Activated CD8-positive, alpha-beta memory T cell treated with anti-CD3 and anti-CD28 coated beads, Interleukin-2, amount 50 U/mL, for 4 hours (primary cell): ENCODE data around the gene PRM2.
"Not testable (repeated sequence)": the region's sequence is repeated elsewhere in the genome, so short reads cannot be mapped to it uniquely, and the experiment has no call there.

Experiments
- DNase-seq: peaks from one replicate; pipeline ENCODE4 v3.0.0-alpha.2; 2020

PRM2 gene

GRCh38 chr16:11306997-11307638, 30.8 kb upstream of the PRM2 start:
- no peak for DNase-seq

GRCh38 chr16:11306381-11306780, 30.1 kb upstream of the PRM2 start:
- DNase-seq: no peak

GRCh38 chr16:11303405-11304138, 27.3 kb upstream of the PRM2 start:
- no peak for DNase-seq

- DNase-seq: no peak
Measured at GRCh38 chr16:11302977-11303376, 26.7 kb upstream of the PRM2 start.

- DNase-seq: no peak
Measured at GRCh38 chr16:11301645-11302501, 25.6 kb upstream of the PRM2 start.

- no peak for DNase-seq
Measured at GRCh38 chr16:11300560-11300892, 24.2 kb upstream of the PRM2 start.

GRCh38 chr16:11299865-11300559, 23.7 kb upstream of the PRM2 start:
- no peak for DNase-seq

- not testable (repeated sequence) for DNase-seq
Measured at GRCh38 chr16:11298950-11299547, 22.8 kb upstream of the PRM2 start.

GRCh38 chr16:11298143-11298900, 22.0 kb upstream of the PRM2 start:
- DNase-seq: no peak

- DNase-seq: peak; percentile 58
Measured at GRCh38 chr16:11297492-11298142, 21.3 kb upstream of the PRM2 start.

- DNase-seq: no peak
Measured at GRCh38 chr16:11296706-11297491, 20.6 kb upstream of the PRM2 start.

GRCh38 chr16:11296351-11296705, 20.0 kb upstream of the PRM2 start:
- DNase-seq: no peak

GRCh38 chr16:11295672-11296071, 19.4 kb upstream of the PRM2 start:
- no peak for DNase-seq

GRCh38 chr16:11292076-11292748, 15.9 kb upstream of the PRM2 start:
- no peak for DNase-seq

GRCh38 chr16:11291091-11291703, 14.9 kb upstream of the PRM2 start:
- DNase-seq: no peak

- DNase-seq: no peak
Measured at GRCh38 chr16:11290102-11290893, 14.0 kb upstream of the PRM2 start.

GRCh38 chr16:11289696-11290095, 13.4 kb upstream of the PRM2 start:
- not testable (repeated sequence) for DNase-seq

GRCh38 chr16:11289202-11289601, 12.9 kb upstream of the PRM2 start:
- no peak for DNase-seq

GRCh38 chr16:11285842-11286241, 9.6 kb upstream of the PRM2 start:
- no peak for DNase-seq
